ENCODE results near the gene GCHFR.

DNA sequence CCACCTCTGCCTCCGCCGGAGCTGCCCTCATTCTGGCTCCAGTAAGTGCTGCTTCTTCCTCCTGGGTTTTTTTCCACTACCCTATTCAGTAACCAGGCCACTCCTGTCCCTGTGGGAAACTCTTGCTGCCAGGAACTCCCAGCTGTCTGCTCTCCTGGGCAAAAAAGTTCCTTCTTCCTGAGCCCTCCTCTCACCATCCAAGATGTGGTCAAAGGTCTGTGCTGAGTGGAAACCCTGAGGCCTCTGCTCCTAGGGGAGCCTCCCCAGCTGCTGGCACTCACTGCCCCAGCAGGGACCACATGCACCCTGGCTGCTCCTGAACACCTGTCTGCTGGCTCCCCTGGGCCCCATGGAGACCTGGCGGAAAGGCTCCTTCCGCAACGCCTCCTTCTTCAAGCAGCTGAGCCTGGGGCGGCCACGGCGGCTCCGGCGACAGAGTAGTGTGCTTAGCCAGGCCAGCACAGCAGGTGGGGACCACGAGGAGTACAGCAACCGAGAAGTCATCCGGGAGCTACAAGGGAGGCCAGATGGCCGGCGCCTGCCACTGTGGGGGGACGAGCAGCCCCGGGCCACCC is 6.4 kb downstream of the GCHFR start:
- no peak for TF ChIP-seq CTCF (IDR thresholded peaks at IDR 0.05)
- TF ChIP-seq POLR2A (IDR thresholded peaks at IDR 0.05) = no peak
- TF ChIP-seq POLR2AphosphoS5 (IDR thresholded peaks at IDR 0.05) = no peak
- TF ChIP-seq EP300 (IDR thresholded peaks at IDR 0.05; ENCODE audit: low read depth) = no peak

All from transverse colon (tissue), 4 donors.